NCI-H2107 treated with DMSO at 0.1 percent for 48 hours (cell line): Measurements from ENCODE around the gene C15orf61.
A peak's percentile ranks its signal among the peaks of the same experiment; 100 is the strongest.

Source experiments
- DNase-seq: peaks from one replicate; lab custom pipeline; 2025; ENCODE audit not compliant: unreplicated experiment; lab: John Stamatoyannopoulos, UW

The C15orf61 gene

GRCh38 chr15:67521029-67521782 lies at the start of gene C15orf61:
C15orf61 (plus strand) TSS chr15:67521131; CDS start chr15:67521249, 118 bp downstream.
- peak; percentile 19 for DNase-seq

- DNase-seq, result no peak
Measured at GRCh38 chr15:67472957-67473356, 48.0 kb upstream of the C15orf61 start.

- DNase-seq, result no peak
Measured at GRCh38 chr15:67474405-67475110, 46.4 kb upstream of the C15orf61 start.

- no peak for DNase-seq
Measured at GRCh38 chr15:67479781-67480505, 41.0 kb upstream of the C15orf61 start.

GRCh38 chr15:67480741-67481140 lies 40.2 kb upstream of the C15orf61 start:
- no peak for DNase-seq

- DNase-seq, result no peak
Measured at GRCh38 chr15:67481680-67482079, 39.3 kb upstream of the C15orf61 start.

GRCh38 chr15:67495585-67495984 lies 25.3 kb upstream of the C15orf61 start:
- no peak for DNase-seq

- peak; percentile 55 for DNase-seq
Measured at GRCh38 chr15:67501177-67501835, 19.6 kb upstream of the C15orf61 start.

GRCh38 chr15:67501836-67502461 lies 19.0 kb upstream of the C15orf61 start:
- no peak for DNase-seq

- DNase-seq, result no peak
Measured at GRCh38 chr15:67504056-67504455, 16.9 kb upstream of the C15orf61 start.

GRCh38 chr15:67504796-67505195 lies 16.1 kb upstream of the C15orf61 start:
- no peak for DNase-seq

GRCh38 chr15:67505675-67506572 lies 15.0 kb upstream of the C15orf61 start:
- no peak for DNase-seq

- no peak for DNase-seq
Measured at GRCh38 chr15:67506775-67507747, 13.9 kb upstream of the C15orf61 start.

GRCh38 chr15:67508407-67508806 lies 12.5 kb upstream of the C15orf61 start:
- no peak for DNase-seq

- no peak for DNase-seq
Measured at GRCh38 chr15:67509918-67510317, 11.0 kb upstream of the C15orf61 start.

GRCh38 chr15:67510597-67511190 lies 10.2 kb upstream of the C15orf61 start:
- DNase-seq, result no peak

- no peak for DNase-seq
Measured at GRCh38 chr15:67511606-67512005, 9.3 kb upstream of the C15orf61 start.

- DNase-seq, result no peak
Measured at GRCh38 chr15:67512140-67512539, 8.8 kb upstream of the C15orf61 start.
